Renal cortex interstitium (tissue), 15 donors: ENCODE data around the gene KCNE2. TPM values are rescaled to one million over a fixed set of nuclear protein-coding genes. Genes with fewer than 3 reads are reported as not detected.

Source experiments
- DNase-seq, 11 donors: peaks; one replicate each; pipeline ENCODE4 v3.0.0-alpha.2; 2013; ENCODE audit warnings: low read depth in 9 of 11, low spot score in 4 of 11; ENCODE audit errors: extremely low read depth in 1 of 11
- long read RNA-seq, 16 experiments: transcript quantifications; one replicate each; lab custom pipeline, GENCODE V29; 2026
- polyA plus RNA-seq, 3 donors: library from polyadenylated mRNA; unstranded; fragments of 120-200 nt; gene quantifications; one replicate each; pipeline ENCODE4 v1.2.1, GENCODE V29; 2013; ENCODE audit not compliant: insufficient read length in 3 of 3

Gene KCNE2, protein sequence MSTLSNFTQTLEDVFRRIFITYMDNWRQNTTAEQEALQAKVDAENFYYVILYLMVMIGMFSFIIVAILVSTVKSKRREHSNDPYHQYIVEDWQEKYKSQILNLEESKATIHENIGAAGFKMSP
- polyA plus RNA-seq, result 1 to 10 TPM in 1 of 3 donors, under 1 TPM in 2; 0.82 to 1.7 (median 0.92) TPM
- long read RNA-seq, donor 1, result 0 reads
- long read RNA-seq, donor 2, result 0 reads
- long read RNA-seq, donor 3, result 0 reads
- long read RNA-seq, donor 4, result 0 reads
- long read RNA-seq, donor 5, result 0 reads
- long read RNA-seq, donor 6, partial matches to known transcripts, result 0 of 1 reads
- long read RNA-seq, donor 6, other reads (novel, unspliced or antisense), result 0 of 1 reads
- long read RNA-seq, donor 7, result 0 reads
- long read RNA-seq, donor 8, result 0 reads
- long read RNA-seq, donor 9, result 0 reads
- long read RNA-seq, donor 10, result 0 reads
- long read RNA-seq, donor 11, result 0 reads
- long read RNA-seq, donor 12, result 0 reads
- long read RNA-seq, donor 13, result 0 reads
- long read RNA-seq, donor 14, result 0 reads
- long read RNA-seq, donor 15, result 0 reads
- long read RNA-seq, donor 16, partial matches to known transcripts, result 0 of 1 reads
- long read RNA-seq, donor 16, other reads (novel, unspliced or antisense), result 0 of 1 reads

DNA sequence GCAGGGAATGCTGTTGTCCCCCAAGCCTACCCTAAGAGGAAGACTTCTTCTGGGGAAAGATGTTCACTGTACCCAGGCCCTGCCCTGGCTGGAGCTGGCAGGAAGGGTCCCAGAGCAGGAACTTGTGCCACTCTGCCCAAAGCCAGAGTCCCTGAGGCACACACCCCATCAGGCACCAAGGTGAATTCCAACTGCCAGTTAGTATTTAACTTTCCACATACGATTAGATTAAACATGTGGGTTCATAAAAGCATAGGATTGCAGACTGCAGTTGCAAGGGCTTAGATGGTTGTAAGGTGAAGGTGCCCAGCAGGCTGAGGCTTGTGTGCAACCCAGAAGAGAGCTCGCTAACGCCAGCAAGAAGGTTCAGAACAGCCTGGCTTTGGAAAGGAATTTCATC is at the start of gene KCNE2:
Gene KCNE2, plus strand, starts transcription at position 274 of the 400 bp plus-strand sequence. CDS start 6,473 bp downstream, outside the sequence.
- DNase-seq, result no peak

DNA sequence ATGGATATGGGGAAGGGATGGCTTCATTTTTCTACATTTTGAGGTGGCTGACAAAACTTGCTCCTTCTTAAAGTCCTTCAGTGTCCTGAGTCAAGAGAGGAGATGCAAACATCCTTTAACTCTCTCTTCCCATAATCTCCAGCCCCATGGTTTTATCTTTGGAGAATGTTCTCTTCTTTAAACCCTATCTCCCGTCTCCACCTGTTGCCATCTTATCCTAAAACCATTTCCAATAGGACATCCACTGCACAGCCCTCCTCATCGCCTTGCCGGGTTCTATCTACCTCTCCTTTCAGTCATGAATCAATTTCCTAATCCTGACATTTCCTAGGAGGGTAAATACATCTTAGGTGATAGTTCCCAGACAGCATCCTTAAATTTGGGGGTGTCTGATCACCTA is 44.2 kb upstream of the KCNE2 start:
- DNase-seq, result no peak

DNA sequence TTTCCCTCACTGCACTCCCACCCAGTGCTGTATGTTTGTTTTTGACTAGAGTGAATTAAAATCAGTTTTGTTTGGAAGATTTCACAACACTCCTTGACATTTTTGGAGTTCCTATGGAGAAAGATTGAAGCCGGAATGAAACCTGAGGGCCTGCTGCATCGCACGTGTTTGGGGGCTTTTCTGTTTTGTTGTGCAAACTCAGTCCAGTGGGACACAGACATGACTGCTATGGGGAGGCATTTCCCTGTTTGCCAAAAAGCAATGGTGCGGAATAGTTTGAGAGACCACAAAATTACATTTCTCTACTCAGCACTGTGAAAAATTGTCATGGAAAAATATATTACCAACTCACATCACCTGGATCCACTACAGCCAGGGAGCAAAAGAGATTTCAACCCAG is 43.8 kb upstream of the KCNE2 start:
- DNase-seq, result no peak

DNA sequence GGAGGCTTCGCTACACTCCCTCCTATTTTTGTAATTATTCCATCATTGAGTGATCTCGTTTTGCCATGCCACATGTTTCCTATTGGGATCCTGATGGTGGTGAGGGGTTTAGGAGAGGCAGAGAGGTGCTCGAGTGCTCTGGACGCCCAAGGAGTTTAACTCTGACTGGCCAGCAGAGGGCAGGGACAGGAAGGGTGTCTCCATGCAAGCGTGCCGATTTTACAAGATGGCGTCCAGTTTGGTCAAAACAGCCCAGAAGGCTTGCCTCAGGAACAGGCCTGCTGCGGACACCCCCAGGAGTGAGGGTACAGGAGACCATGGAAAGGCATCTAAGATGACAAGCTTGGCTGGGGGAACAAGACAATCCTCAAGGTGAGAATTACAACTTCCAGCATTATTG is 33.8 kb upstream of the KCNE2 start:
- DNase-seq, result no peak

DNA sequence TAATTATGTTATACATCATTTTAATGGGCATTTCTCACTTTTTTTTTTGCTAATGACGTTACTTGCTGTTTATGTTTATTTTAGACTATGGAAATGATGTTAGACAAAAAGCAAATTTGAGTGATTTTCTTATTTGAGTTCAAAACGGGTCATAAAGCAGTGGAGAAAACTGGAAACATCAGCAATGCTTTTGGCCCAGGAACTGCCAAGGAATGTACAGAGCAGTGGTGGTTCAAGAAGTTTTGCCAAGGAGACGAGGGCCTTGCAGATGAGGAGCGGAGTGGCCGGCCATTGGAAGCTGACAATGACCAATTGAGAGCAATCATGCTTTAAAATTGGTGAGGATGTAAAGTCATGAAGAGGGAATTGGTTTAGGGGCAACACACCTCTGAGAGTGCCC is 32.1 kb upstream of the KCNE2 start:
- no peak for DNase-seq

DNA sequence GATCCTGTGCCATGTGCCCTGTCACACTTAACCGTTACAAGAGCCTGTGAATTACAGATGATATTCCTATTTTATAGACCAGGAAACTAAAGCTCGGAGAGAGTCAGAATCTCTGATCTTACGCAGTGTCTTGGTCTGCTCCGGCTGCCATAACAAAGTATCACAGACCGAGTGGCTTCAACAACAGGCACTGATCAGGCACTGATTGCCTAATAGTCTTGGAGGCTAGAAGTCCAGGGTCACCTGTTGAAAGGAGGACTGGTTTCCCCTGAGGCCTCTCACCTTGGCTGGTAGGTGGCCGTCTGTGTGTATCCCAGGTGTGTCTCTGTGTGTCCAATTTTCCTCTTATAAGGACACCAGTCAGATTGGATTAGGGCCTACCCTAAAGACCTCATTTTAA is 31.5 kb upstream of the KCNE2 start:
- no peak for DNase-seq

DNA sequence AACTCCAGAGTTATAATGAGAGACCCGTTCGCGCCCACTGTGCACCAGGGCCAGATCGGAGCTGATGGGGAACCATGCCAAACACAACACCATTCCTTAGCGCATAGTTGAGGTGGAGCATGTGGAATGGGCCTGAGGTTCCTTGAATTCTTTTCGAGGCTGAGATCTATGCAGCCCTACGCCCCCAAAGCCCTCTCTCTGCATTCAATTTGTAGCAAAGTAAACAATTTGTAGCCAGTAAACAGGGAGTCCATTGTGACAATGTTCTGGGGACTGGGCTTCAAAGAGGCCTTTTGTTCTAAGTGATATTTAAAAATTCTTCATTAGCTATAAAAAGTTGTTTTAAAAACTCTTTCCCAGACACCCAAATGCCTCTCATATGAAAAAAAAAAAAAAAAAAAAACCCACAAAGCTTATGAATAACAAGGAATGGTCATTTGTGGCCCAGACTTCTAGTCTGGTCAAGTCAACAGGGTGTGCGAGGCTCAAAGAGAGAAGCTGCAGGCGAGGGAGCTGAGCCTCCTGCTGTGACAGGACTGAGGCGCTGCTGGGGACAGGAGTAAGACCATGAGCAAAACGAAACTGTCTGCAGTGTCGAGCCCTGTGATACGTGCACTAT is 30.6 kb upstream of the KCNE2 start:
- DNase-seq, result no peak

DNA sequence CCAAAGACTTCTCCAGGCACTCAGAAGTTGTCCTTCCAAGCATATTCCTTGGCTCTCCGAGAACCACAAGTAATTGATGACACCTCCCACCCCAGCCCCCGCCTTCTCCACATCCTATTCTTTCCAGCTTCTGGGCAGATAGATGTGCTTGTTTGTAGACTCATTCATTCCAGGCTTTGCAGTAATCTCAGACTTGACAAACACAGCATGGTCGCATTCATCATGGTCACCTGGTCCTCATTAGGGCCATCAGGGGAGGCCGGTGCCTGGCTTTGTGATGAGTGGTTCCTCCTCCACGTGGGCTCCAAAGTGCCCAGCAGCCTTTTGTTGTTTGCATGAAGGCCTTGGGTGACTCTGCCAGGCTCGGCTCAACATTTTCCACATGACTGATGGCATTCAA is 28.5 kb upstream of the KCNE2 start:
- DNase-seq, result no peak

DNA sequence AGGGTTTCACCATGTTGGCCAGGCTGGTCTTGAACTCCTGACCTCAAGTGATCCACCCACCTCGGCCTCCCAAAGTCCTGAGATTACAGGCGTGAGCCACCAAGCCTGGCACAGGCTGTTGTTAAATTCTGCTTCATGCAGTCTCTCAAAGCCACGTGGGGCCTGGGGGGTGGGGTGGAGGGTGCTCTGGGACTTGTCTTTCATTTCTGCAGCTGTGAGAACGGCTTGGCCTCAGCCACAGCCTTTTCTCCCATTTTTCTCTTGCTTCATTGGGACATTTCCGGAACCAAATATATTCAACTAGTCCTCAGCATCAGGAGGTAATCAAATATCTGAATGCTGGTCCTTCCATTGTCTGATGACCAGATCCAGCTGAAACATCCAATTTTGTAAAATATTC is 27.6 kb upstream of the KCNE2 start:
- DNase-seq, result no peak

DNA sequence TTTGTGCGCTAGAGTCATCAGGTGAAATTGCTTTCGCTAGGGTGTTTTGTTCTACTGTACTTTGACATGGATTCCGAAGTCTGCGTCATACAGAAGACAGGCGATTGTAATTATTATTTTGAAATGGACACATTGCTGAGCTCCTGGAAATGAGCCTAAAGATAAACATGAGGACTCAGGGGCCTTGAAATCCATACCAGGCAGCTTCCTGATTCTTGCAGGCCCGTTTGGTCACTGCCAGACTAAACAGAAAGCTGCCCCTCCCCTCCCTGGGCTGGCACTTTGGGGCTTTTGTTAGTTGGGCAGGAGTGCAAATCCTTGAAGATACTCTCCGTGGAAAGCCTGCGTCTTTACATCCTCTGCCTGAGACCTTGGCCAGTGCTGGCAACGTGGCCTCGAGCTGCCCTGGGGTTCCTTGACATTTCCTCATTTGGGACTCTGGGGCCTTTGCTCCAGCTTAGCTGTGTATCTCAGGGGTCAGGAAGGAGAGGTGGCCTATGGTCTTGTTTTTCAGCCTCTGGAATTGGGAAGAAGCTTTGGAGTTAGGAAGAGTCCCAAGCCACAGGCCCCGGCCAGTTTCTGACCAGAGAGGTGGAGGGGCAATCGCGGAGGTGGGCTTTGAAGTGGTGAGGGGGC is 26.9 kb upstream of the KCNE2 start:
- no peak for DNase-seq

DNA sequence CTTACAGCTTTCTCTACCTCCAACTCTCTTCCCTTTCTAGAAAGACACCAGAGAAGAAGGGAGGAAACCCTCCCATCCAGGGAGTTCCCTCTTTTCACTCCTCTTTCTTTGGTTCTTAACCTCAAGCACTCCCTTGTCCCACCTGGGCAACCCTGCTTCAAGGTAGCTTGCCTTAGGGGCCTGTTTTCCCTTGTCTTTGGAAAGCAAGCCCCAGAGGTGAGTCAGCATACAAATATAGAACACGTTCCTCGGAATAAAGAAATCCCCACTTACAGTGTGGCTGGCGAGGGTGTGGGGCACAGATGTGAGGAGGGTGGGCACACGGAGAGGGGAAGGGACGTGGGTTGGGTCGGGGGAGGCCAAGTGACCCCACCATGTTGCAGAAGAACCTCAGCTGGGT is 26.1 kb upstream of the KCNE2 start:
- DNase-seq, result no peak

DNA sequence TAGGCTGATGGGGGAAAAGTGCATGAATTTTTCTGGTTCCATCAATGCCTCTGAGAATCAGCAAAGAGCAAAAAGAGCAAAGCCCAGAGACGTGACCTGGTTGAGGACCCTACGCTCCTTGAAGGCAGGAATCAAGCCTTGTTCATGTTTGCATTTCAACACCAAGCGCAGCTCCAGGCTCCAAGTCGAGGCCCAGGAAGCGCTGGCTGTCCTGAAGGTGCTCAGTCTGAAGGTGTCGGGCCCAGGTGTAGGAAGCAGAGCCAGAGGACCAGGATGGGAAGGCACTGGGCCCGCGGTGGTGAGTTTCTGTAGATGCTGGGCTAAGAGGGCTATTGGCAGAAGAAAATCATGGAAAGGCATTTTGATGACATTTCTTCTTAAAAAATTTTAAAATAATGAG is 25.6 kb upstream of the KCNE2 start:
- DNase-seq, result no peak

DNA sequence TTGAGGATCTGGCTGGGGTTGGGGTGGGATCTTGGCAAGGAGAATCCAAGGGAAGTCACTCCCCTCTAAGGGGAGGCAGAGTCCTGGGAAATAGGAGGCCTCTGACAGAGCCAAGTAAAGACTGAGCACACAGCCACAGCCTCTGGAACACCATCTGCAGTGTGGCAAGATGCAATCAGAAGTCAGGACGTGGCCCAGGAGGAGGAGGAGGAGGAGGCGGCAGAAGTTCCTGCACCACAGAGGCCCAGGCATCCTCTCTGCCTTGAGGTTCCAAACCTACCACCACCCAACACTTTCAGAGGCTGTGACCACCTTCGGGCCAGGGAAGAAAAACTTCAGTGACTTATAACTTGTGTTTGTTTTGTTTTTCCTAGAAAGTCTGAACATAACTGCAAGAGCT is 23.7 kb upstream of the KCNE2 start:
- DNase-seq, result no peak

DNA sequence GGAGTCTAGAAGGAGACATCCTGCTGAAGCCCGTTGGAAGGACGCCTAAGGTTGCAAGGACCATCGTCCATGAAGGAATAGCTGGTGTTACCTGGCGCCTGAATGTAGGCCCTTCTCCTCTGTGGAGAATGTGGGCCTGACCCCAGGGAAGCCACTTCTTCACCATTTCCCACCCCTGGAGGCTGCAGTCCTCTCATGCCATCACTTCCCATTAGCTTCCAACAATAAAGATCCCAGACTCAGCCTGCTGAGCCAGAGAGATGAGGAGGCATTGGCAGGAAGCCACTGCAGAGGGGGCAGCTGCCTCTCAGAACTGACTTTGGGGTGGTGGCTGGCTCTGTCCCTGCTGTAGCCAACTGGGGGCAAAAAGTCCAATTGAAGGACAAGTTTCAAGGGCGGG is 21.3 kb upstream of the KCNE2 start:
- no peak for DNase-seq

DNA sequence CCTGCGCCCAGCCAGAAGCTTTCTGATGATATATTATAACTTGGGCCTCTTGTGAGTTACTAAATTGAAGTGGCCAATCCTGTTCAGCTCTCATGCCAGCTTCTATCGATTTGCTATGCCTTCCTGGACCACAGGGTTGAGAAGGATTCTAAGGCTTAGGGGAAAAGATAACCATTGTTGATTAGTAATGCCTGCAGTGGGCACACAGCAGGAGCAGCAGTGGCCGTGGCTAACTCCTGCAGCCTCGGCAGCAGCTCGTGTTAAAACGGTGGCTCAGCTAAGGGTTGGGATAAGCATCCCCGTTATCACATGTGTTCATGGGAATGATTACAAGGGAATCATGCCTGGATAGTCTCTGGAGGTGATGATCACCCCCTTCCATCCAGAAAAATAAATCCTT is 20.5 kb upstream of the KCNE2 start:
- DNase-seq, result no peak

DNA sequence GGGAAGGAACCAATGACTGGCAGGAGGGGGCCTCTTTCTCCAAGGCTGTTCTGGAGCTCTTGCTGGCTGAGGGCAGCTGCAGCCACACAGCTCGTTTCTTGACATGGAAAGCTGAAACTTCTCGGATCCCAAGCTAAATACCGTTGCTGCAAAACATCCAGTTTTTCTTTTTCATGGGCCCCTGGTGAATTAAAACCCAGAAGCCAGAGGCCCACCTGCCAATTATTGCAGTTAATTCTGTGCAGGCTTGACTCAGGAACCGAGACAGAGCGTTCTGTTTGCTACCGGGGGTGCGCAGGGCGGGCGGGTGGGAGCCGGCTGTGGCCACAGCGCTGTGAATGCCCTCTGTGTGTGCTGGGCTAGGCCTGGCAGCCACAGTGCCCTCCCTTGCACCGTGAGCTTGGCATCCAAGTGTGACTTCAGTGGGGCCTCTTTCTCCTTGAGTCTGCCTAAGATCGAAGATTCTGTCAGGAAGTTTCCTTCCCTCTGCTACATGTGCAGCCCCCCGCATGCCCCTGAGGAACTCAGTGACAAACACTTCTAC is 19.9 kb upstream of the KCNE2 start:
- no peak for DNase-seq

DNA sequence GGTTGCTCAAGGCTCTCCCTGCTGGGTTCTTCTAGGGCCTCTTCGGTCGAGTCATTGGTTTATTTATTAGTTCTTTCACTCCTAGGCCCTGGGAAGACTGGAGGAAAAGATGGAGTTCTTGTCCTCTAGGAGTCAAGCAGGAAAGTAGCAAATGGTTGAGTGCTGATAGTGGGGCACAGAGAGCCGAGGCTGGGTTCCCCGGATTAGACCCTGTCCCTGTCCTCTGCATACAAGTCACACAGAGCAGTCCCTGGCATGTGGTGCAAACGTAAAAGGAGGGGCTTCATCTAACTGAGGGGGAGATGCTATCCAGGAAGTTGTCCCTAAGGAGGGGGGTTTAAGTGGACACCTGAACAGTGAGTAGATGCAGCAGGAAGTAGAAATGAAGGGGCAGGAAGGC is 19.2 kb upstream of the KCNE2 start:
- DNase-seq, result no peak

DNA sequence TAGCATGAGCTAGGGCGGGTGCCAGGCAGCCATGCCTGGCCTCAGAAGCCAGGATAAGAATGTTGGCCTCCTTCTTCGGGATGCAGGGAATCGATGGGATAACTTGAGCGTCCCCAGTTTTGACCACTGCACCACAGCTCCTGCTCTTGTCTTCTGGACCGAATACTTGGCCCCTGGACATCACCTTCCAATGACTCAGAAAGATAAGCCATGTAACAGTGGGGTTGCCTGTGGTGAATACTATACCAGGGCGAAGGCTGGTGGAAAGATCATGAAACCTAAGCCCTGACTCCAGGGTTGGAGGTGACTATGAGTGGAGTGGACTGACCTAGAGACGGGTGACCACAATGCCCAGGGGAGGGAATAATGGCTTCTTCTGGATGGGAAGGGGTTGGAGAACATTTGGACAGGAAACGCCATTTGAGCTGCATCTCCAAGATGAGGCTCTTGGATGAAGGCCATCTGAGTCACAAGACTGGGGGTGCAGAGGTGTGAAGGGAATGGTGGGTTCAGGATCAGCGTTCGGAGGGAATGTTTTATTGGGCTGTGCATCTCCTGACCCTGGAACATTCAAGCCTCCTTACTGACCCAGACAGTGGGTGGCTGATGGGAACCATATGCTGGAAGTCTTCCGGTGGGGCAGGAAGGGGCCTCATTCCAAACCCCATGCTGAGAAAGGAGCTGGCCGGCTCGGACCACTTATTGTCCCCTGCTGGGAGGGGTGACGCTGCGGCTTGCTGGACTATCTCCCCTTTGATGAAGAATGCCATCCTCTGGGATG is 18.5 kb upstream of the KCNE2 start:
- peak in 5 of 11 donors; percentile 14 to 44 (median 30) for DNase-seq

DNA sequence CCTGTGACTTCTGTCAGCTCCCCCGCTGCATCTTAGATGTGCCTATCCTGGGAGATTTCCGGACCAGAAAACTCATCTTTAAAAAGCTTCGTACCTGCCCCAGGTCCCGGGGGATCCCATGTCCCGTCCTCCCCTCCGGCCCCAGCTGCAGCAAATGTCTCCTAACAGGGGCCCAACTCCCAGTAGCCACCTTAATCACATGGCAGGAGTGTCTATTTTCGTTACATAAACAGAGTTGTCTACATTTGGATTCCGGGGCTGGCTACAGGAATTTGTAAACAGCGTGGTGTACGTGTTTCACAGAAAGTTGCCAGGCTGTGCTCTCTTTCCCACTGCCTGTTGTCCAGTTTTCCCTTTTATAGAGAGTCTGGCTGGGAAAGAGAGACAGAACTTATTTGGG is 17.9 kb upstream of the KCNE2 start:
- DNase-seq, result no peak
